ENCODE measurements around the gene PARP4. TPM values are rescaled to one million over a fixed set of nuclear protein-coding genes. Genes with fewer than 3 reads are reported as not detected.

Gene PARP4
- total and polyA plus RNA-seq, 2 experiments from 2014 or later, result 12.9 to 32.9 TPM

GRCh38 chr13:24396821-24397220 lies 115.8 kb downstream of the PARP4 start:
- DNase-seq (ENCODE audit: low spot score) (no peak), ATAC-seq (no peak)
- Histone ChIP-seq H3K79me2 (replicated peaks; ENCODE audit: insufficient read depth) (no peaks in the 10 kb centered on the region), H3K4me3 (no peak overlapping the region), H3K36me3 (ENCODE audit: insufficient read depth) (no peaks in the 10 kb centered on the region), H3K9me2 (ENCODE audit: insufficient read depth) (no peaks in the 10 kb centered on the region), H2AFZ (no peak overlapping the region), H3K27me3 (ENCODE audit: insufficient read depth) (no peaks in the 10 kb centered on the region), H3F3A (replicated peaks; ENCODE audit: low read depth) (no peaks in the 10 kb centered on the region), H3K27ac (ENCODE audit: low read depth) (no peak overlapping the region), H4K20me1 (replicated peaks; ENCODE audit: insufficient read depth) (no peaks in the 10 kb centered on the region), H3K4me1 (ENCODE audit: insufficient read depth) (no peaks in the 10 kb centered on the region), H3K4me2 (no peak overlapping the region)
- Mint-ChIP-seq H3K4me1 (no peaks in the 10 kb centered on the region; the same call in 2 of the 3 replicates), H3K27me3 (ENCODE audit: insufficient read depth, low read depth, poor library complexity) (peaks cover 2% of the 10 kb centered on the region), H3K27ac (no peak overlapping the region), H3K4me3 (no peak overlapping the region), H3K9me3 (peaks cover 27% of the 10 kb centered on the region), H3K36me3 (ENCODE audit: low read depth) (peaks cover 6% of the 10 kb centered on the region)
- TF ChIP-seq CREB1 (CRISPR knock-in tag; IDR thresholded peaks at IDR 0.05; ENCODE audit: low read depth) (no peak), ZNF114 (CRISPR knock-in tag; IDR thresholded peaks at IDR 0.05) (no peak), ETS1 (IDR thresholded peaks at IDR 0.05) (no peak), CTCF (conservative IDR thresholded peaks at IDR 0.05; ENCODE audit: low read depth in 2 of 2) (no peak), ZNF462 (CRISPR knock-in tag; IDR thresholded peaks at IDR 0.05) (no peak), EZH2 (IDR thresholded peaks at IDR 0.05; ENCODE audit: low read depth, unreplicated experiment) (no peak), REST (IDR thresholded peaks at IDR 0.05; ENCODE audit: unreplicated experiment) (no peak), STAT1 (IDR thresholded peaks at IDR 0.05; ENCODE audit: unreplicated experiment) (no peak)
